ENCODE results near the gene TMEM163.

TMEM163 gene

GRCh38 chr2:134581877-134582546 is 136.8 kb downstream of the TMEM163 start:
- Histone ChIP-seq H2AK5ac (ENCODE audit: low read length, severe bottlenecking) (no peak overlapping the region), H2BK120ac (ENCODE audit: low read depth, low read length) (no peak overlapping the region), H3K79me1 (replicated peaks; ENCODE audit: low read length, poor library complexity, severe bottlenecking) (peaks cover 26% of the 10 kb centered on the region), H3K27me3 (ENCODE audit: control insufficient read depth in 1 of 2, insufficient read depth in 1 of 2, low read length in 2 of 2) (no peaks in the 10 kb centered on the region), H3K14ac (ENCODE audit: low read length in 2 of 2) (no peak overlapping the region), H3K36me3 (ENCODE audit: control insufficient read depth in 1 of 2, insufficient read depth in 2 of 2, low read depth in 1 of 2, low read length in 2 of 2) (no peaks in the 10 kb centered on the region), H3K9ac (ENCODE audit: low read length) (no peak overlapping the region), H2AFZ (ENCODE audit: low read depth, low read length) (no peak overlapping the region), H3K18ac (ENCODE audit: low read depth in 1 of 2, low read length in 2 of 2) (no peak overlapping the region), H4K91ac (ENCODE audit: low read length) (no peak overlapping the region), H2BK5ac (ENCODE audit: low read depth, low read length, poor library complexity, severe bottlenecking) (no peak overlapping the region), H2BK12ac (ENCODE audit: low read length in 2 of 2) (no peak overlapping the region), H3K4me2 (ENCODE audit: low read length, poor library complexity, severe bottlenecking) (no peak overlapping the region), H4K8ac (ENCODE audit: low read length) (no peak overlapping the region), H2BK15ac (ENCODE audit: low read depth, poor library complexity, severe bottlenecking) (no peak overlapping the region), H3K4ac (ENCODE audit: low read depth in 1 of 2, low read length in 2 of 2) (no peak overlapping the region), H3K27ac (ENCODE audit: low read length, poor library complexity, severe bottlenecking) (no peak overlapping the region), H3K23ac (ENCODE audit: low read length in 2 of 2) (no peak overlapping the region), H3K4me3 (ENCODE audit: insufficient read depth in 1 of 2, low read depth in 1 of 2, low read length in 2 of 2) (no peak overlapping the region), H3K9me3 (ENCODE audit: control insufficient read depth, low read length) (no peaks in the 10 kb centered on the region), H3K4me1 (ENCODE audit: control insufficient read depth, insufficient read depth, low read depth, low read length) (peaks cover 2% of the 10 kb centered on the region)
- 87% methylated on average over 9 of the region's 10 CpGs for WGBS
- DNase-seq = no peak

- WGBS = 87% methylated on average over 6 of the region's 7 CpGs
- H3K4me2 ChIP-seq (ENCODE audit: low read length, poor library complexity, severe bottlenecking) = no peak overlapping the region
- no peak overlapping the region for H2BK12ac ChIP-seq (ENCODE audit: low read length in 2 of 2)
- H2BK5ac ChIP-seq (ENCODE audit: low read depth, low read length, poor library complexity, severe bottlenecking) = no peak overlapping the region
- H3K14ac ChIP-seq (ENCODE audit: low read length in 2 of 2) = no peak overlapping the region
- H3K9ac ChIP-seq (ENCODE audit: low read length) = no peak overlapping the region
- no peak overlapping the region for H3K23ac ChIP-seq (ENCODE audit: low read length in 2 of 2)
- H2AK5ac ChIP-seq (ENCODE audit: low read length, severe bottlenecking) = no peak overlapping the region
- no peak overlapping the region for H3K4ac ChIP-seq (ENCODE audit: low read depth in 1 of 2, low read length in 2 of 2)
- DNase-seq = no peak
- H4K91ac ChIP-seq (ENCODE audit: low read length) = no peak overlapping the region
- H3K9me3 ChIP-seq (ENCODE audit: control insufficient read depth, low read length) = no peaks in the 10 kb centered on the region
- H2BK120ac ChIP-seq (ENCODE audit: low read depth, low read length) = no peak overlapping the region
- H3K27me3 ChIP-seq (ENCODE audit: control insufficient read depth in 1 of 2, insufficient read depth in 1 of 2, low read length in 2 of 2) = peaks cover 0 to 6% of the 10 kb centered on the region in 2 experiments
- peaks cover 7% of the 10 kb centered on the region for H3K4me1 ChIP-seq (ENCODE audit: control insufficient read depth, insufficient read depth, low read depth, low read length)
- H3K36me3 ChIP-seq (ENCODE audit: control insufficient read depth in 1 of 2, insufficient read depth in 2 of 2, low read depth in 1 of 2, low read length in 2 of 2) = no peaks in the 10 kb centered on the region
- no peak overlapping the region for H3K27ac ChIP-seq (ENCODE audit: low read length, poor library complexity, severe bottlenecking)
- no peak overlapping the region for H2AFZ ChIP-seq (ENCODE audit: low read depth, low read length)
- H3K18ac ChIP-seq (ENCODE audit: low read depth in 1 of 2, low read length in 2 of 2) = no peak overlapping the region
- H3K4me3 ChIP-seq (ENCODE audit: insufficient read depth in 1 of 2, low read depth in 1 of 2, low read length in 2 of 2) = no peak overlapping the region
- H3K79me1 ChIP-seq (replicated peaks; ENCODE audit: low read length, poor library complexity, severe bottlenecking) = peaks cover 32% of the 10 kb centered on the region
- H4K8ac ChIP-seq (ENCODE audit: low read length) = no peak overlapping the region
- no peak overlapping the region for H2BK15ac ChIP-seq (ENCODE audit: low read depth, poor library complexity, severe bottlenecking)
Observed at GRCh38 chr2:134578316-134578715, 140.5 kb downstream of the TMEM163 start.

GRCh38 chr2:134576478-134576877 is 142.3 kb downstream of the TMEM163 start:
- Histone ChIP-seq H4K91ac (ENCODE audit: low read length) (no peak overlapping the region), H3K79me1 (replicated peaks; ENCODE audit: low read length, poor library complexity, severe bottlenecking) (peaks cover 33% of the 10 kb centered on the region), H3K14ac (ENCODE audit: low read length in 2 of 2) (no peak overlapping the region), H3K4me1 (ENCODE audit: control insufficient read depth, insufficient read depth, low read depth, low read length) (peaks cover 6% of the 10 kb centered on the region), H3K9ac (ENCODE audit: low read length) (no peak overlapping the region), H4K8ac (ENCODE audit: low read length) (no peak overlapping the region), H3K4me3 (ENCODE audit: insufficient read depth in 1 of 2, low read depth in 1 of 2, low read length in 2 of 2) (no peak overlapping the region), H3K36me3 (ENCODE audit: control insufficient read depth in 1 of 2, insufficient read depth in 2 of 2, low read depth in 1 of 2, low read length in 2 of 2) (no peaks in the 10 kb centered on the region), H3K23ac (ENCODE audit: low read length in 2 of 2) (no peak overlapping the region), H3K4me2 (ENCODE audit: low read length, poor library complexity, severe bottlenecking) (no peak overlapping the region), H3K27me3 (ENCODE audit: control insufficient read depth in 1 of 2, insufficient read depth in 1 of 2, low read length in 2 of 2) (peaks cover 0 to 6% of the 10 kb centered on the region in 2 experiments), H2AFZ (ENCODE audit: low read depth, low read length) (no peak overlapping the region), H2BK12ac (ENCODE audit: low read length in 2 of 2) (no peak overlapping the region), H3K4ac (ENCODE audit: low read depth in 1 of 2, low read length in 2 of 2) (no peak overlapping the region), H3K18ac (ENCODE audit: low read depth in 1 of 2, low read length in 2 of 2) (no peak overlapping the region), H2BK5ac (ENCODE audit: low read depth, low read length, poor library complexity, severe bottlenecking) (no peak overlapping the region), H3K27ac (ENCODE audit: low read length, poor library complexity, severe bottlenecking) (no peak overlapping the region), H2BK120ac (ENCODE audit: low read depth, low read length) (no peak overlapping the region), H2BK15ac (ENCODE audit: low read depth, poor library complexity, severe bottlenecking) (no peak overlapping the region), H2AK5ac (ENCODE audit: low read length, severe bottlenecking) (no peak overlapping the region), H3K9me3 (ENCODE audit: control insufficient read depth, low read length) (no peaks in the 10 kb centered on the region)
- no peak for DNase-seq

- no peak overlapping the region for H3K4ac ChIP-seq (ENCODE audit: low read depth in 1 of 2, low read length in 2 of 2)
- H3K23ac ChIP-seq (ENCODE audit: low read length in 2 of 2) = no peak overlapping the region
- no peak overlapping the region for H2BK120ac ChIP-seq (ENCODE audit: low read depth, low read length)
- no peak overlapping the region for H3K14ac ChIP-seq (ENCODE audit: low read length in 2 of 2)
- DNase-seq = no peak
- no peak overlapping the region for H2BK5ac ChIP-seq (ENCODE audit: low read depth, low read length, poor library complexity, severe bottlenecking)
- no peaks in the 10 kb centered on the region for H3K36me3 ChIP-seq (ENCODE audit: control insufficient read depth in 1 of 2, insufficient read depth in 2 of 2, low read depth in 1 of 2, low read length in 2 of 2)
- peaks cover 6% of the 10 kb centered on the region for H3K4me1 ChIP-seq (ENCODE audit: control insufficient read depth, insufficient read depth, low read depth, low read length)
- peaks cover 0 to 6% of the 10 kb centered on the region in 2 experiments for H3K27me3 ChIP-seq (ENCODE audit: control insufficient read depth in 1 of 2, insufficient read depth in 1 of 2, low read length in 2 of 2)
- H4K91ac ChIP-seq (ENCODE audit: low read length) = no peak overlapping the region
- 89% methylated on average over 5 of the region's 5 CpGs for WGBS
- H3K27ac ChIP-seq (ENCODE audit: low read length, poor library complexity, severe bottlenecking) = no peak overlapping the region
- no peak overlapping the region for H2BK15ac ChIP-seq (ENCODE audit: low read depth, poor library complexity, severe bottlenecking)
- H3K4me2 ChIP-seq (ENCODE audit: low read length, poor library complexity, severe bottlenecking) = no peak overlapping the region
- no peak overlapping the region for H3K18ac ChIP-seq (ENCODE audit: low read depth in 1 of 2, low read length in 2 of 2)
- no peak overlapping the region for H3K4me3 ChIP-seq (ENCODE audit: insufficient read depth in 1 of 2, low read depth in 1 of 2, low read length in 2 of 2)
- peaks cover 33% of the 10 kb centered on the region for H3K79me1 ChIP-seq (replicated peaks; ENCODE audit: low read length, poor library complexity, severe bottlenecking)
- no peak overlapping the region for H3K9ac ChIP-seq (ENCODE audit: low read length)
- H4K8ac ChIP-seq (ENCODE audit: low read length) = no peak overlapping the region
- no peaks in the 10 kb centered on the region for H3K9me3 ChIP-seq (ENCODE audit: control insufficient read depth, low read length)
- H2AK5ac ChIP-seq (ENCODE audit: low read length, severe bottlenecking) = no peak overlapping the region
- no peak overlapping the region for H2AFZ ChIP-seq (ENCODE audit: low read depth, low read length)
- no peak overlapping the region for H2BK12ac ChIP-seq (ENCODE audit: low read length in 2 of 2)
Observed at GRCh38 chr2:134575888-134576287, 142.9 kb downstream of the TMEM163 start.

All from mesenchymal stem cell (in vitro differentiated cells and primary cell).